Measurements from ENCODE around the gene CHPF.

CHPF gene

DNA sequence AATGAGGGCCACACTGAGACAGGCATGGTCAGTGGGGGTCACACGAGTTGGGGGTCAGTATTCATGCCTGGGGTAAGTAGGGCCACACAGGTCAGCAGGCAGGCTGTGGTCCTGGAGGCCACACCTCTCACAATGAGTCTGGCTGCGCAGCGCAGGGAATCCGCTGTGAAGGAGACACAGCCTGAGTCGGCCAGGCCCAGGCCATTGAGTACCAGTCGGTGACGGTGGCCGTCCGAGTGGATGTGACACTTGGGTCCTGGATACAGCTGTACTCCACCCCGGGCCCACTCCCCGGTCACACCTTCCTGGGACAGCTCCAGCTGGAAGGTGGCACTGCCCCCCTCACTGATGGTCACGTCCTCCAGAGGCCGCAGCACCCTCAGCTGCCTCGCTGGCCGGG, 10.7 kb upstream of the CHPF start:
- Histone ChIP-seq H3K4me3 (ENCODE audit: insufficient read depth, low read length, poor library complexity, severe bottlenecking) (no peak overlapping the region), H4K20me1 (ENCODE audit: low read depth, low read length) (no peaks in the 10 kb centered on the region), H2AFZ (ENCODE audit: low read depth, low read length, severe bottlenecking) (no peak overlapping the region), H3K36me3 (ENCODE audit: low read length) (no peaks in the 10 kb centered on the region), H3K9me2 (replicated peaks; ENCODE audit: insufficient read depth, low read length) (no peaks in the 10 kb centered on the region), H3K4me2 (ENCODE audit: low read depth, low read length, poor library complexity, severe bottlenecking) (no peak overlapping the region), H3F3A (ENCODE audit: insufficient read depth) (no peaks in the 10 kb centered on the region), H3K9ac (ENCODE audit: low read length) (no peak overlapping the region), H3K27me3 (ENCODE audit: low read length) (no peaks in the 10 kb centered on the region), H3K79me2 (ENCODE audit: insufficient read depth, low read length) (no peaks in the 10 kb centered on the region), H3K9me3 (ENCODE audit: insufficient read depth, low read length) (no peaks in the 10 kb centered on the region), H3K27ac (ENCODE audit: low read depth, low read length) (no peak overlapping the region)
- TF ChIP-seq, protein P1, sequence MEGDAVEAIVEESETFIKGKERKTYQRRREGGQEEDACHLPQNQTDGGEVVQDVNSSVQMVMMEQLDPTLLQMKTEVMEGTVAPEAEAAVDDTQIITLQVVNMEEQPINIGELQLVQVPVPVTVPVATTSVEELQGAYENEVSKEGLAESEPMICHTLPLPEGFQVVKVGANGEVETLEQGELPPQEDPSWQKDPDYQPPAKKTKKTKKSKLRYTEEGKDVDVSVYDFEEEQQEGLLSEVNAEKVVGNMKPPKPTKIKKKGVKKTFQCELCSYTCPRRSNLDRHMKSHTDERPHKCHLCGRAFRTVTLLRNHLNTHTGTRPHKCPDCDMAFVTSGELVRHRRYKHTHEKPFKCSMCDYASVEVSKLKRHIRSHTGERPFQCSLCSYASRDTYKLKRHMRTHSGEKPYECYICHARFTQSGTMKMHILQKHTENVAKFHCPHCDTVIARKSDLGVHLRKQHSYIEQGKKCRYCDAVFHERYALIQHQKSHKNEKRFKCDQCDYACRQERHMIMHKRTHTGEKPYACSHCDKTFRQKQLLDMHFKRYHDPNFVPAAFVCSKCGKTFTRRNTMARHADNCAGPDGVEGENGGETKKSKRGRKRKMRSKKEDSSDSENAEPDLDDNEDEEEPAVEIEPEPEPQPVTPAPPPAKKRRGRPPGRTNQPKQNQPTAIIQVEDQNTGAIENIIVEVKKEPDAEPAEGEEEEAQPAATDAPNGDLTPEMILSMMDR (IDR thresholded peaks at IDR 0.05; ENCODE audit: insufficient read depth, low read length, poor library complexity, severe bottlenecking) = no peak
- TF ChIP-seq EZH2phosphoT487 (conservative IDR thresholded peaks at IDR 0.05; ENCODE audit: low read length) = no peak

DNA sequence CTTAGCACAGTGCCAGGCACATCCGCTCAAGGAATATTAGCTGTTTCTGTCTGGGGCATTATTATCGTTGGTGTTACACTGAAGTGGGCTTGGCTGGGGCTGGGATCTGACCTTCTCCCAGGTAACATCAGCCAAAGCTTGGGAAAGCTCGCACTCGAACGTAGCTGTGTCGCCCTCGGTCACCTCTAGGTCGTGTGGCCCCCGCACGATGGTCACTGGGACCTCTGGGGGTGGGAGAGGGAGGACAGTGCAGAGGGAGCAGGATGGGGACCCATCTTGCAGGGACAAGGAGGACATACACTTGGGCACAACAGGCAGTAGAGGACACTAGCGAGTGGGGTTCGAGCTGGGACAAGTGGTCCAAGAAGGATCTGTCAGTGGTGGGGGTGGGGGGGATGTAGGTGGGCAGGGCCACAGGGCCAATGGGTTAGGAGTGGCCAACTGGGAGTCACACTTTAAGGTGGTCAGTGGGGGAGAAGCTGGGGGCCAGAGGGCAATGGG, 9.9 kb upstream of the CHPF start:
- Histone ChIP-seq H4K20me1 (ENCODE audit: low read depth, low read length) (no peaks in the 10 kb centered on the region), H3K27ac (ENCODE audit: low read depth, low read length) (no peak overlapping the region), H2AFZ (ENCODE audit: low read depth, low read length, severe bottlenecking) (no peak overlapping the region), H3K9me2 (replicated peaks; ENCODE audit: insufficient read depth, low read length) (no peaks in the 10 kb centered on the region), H3K36me3 (ENCODE audit: low read length) (no peaks in the 10 kb centered on the region), H3K9me3 (ENCODE audit: insufficient read depth, low read length) (no peaks in the 10 kb centered on the region), H3F3A (ENCODE audit: insufficient read depth) (no peaks in the 10 kb centered on the region), H3K9ac (ENCODE audit: low read length) (no peak overlapping the region), H3K4me2 (ENCODE audit: low read depth, low read length, poor library complexity, severe bottlenecking) (no peak overlapping the region), H3K79me2 (ENCODE audit: insufficient read depth, low read length) (no peaks in the 10 kb centered on the region), H3K4me3 (ENCODE audit: insufficient read depth, low read length, poor library complexity, severe bottlenecking) (no peak overlapping the region), H3K27me3 (ENCODE audit: low read length) (no peaks in the 10 kb centered on the region)
- TF ChIP-seq EZH2phosphoT487 (conservative IDR thresholded peaks at IDR 0.05; ENCODE audit: low read length) = no peak
- TF ChIP-seq, protein P1 (IDR thresholded peaks at IDR 0.05; ENCODE audit: insufficient read depth, low read length, poor library complexity, severe bottlenecking) = no peak

GRCh38 chr2:219553168-219553417, 9.5 kb upstream of the CHPF start:
- TF ChIP-seq, protein P1 (IDR thresholded peaks at IDR 0.05; ENCODE audit: insufficient read depth, low read length, poor library complexity, severe bottlenecking) = no peak
- TF ChIP-seq EZH2phosphoT487 (conservative IDR thresholded peaks at IDR 0.05; ENCODE audit: low read length) = no peak
- Histone ChIP-seq H3K27me3 (ENCODE audit: low read length) (no peaks in the 10 kb centered on the region), H3K4me2 (ENCODE audit: low read depth, low read length, poor library complexity, severe bottlenecking) (no peak overlapping the region), H3K36me3 (ENCODE audit: low read length) (no peaks in the 10 kb centered on the region), H3K79me2 (ENCODE audit: insufficient read depth, low read length) (no peaks in the 10 kb centered on the region), H3K4me3 (ENCODE audit: insufficient read depth, low read length, poor library complexity, severe bottlenecking) (no peak overlapping the region), H2AFZ (ENCODE audit: low read depth, low read length, severe bottlenecking) (no peak overlapping the region), H3K9me2 (replicated peaks; ENCODE audit: insufficient read depth, low read length) (no peaks in the 10 kb centered on the region), H3K9me3 (ENCODE audit: insufficient read depth, low read length) (no peaks in the 10 kb centered on the region), H3F3A (ENCODE audit: insufficient read depth) (no peaks in the 10 kb centered on the region), H3K27ac (ENCODE audit: low read depth, low read length) (no peak overlapping the region), H4K20me1 (ENCODE audit: low read depth, low read length) (no peaks in the 10 kb centered on the region), H3K9ac (ENCODE audit: low read length) (no peak overlapping the region)

Measured in SU-DHL-6 (cell line).